Measurements from ENCODE around the gene PUM2. TPM values are rescaled to one million over a fixed set of nuclear protein-coding genes. Genes with fewer than 3 reads are reported as not detected.
A peak's percentile ranks its signal among the peaks of the same experiment; 100 is the strongest.

Gene PUM2
- total RNA-seq, 1 experiment from 2014 or later = 105 TPM

- H3K79me2 ChIP-seq (ENCODE audit: insufficient read depth, low read length) = peaks cover 34% of the 10 kb centered on the region
- peak; percentile 20; the same call in 1 of the 2 replicates for ATAC-seq
- intact Hi-C loops (cut with micrococcal nuclease) = no loop called here
- POLR2A ChIA-PET = no interaction called here
- no peak overlapping the region; the same call in 1 of the 2 replicates for H3K27ac ChIP-seq (ENCODE audit: low read depth, low read length)
- no peak overlapping the region for H2AFZ ChIP-seq (ENCODE audit: low read depth, low read length, poor library complexity, severe bottlenecking)
- no peak overlapping the region for H3K9ac ChIP-seq (ENCODE audit: low read length)
- RAD21 ChIA-PET (ENCODE audit: low non-redundant PET in 1 of 2, low total read pairs in 2 of 2, uncharacterized antibody in 2 of 2, unreplicated experiment in 2 of 2) = no interaction called here
- H3K9me2 ChIP-seq (ENCODE audit: insufficient read depth) = no peaks in the 10 kb centered on the region
- no peaks in the 10 kb centered on the region for H3K27me3 ChIP-seq (ENCODE audit: insufficient read depth, low read length)
- H3K4me2 ChIP-seq (ENCODE audit: low read length) = no peak overlapping the region
- peaks cover 8 to 36% of the 10 kb centered on the region in 2 experiments for H3K4me1 ChIP-seq (ENCODE audit: control insufficient read depth in 1 of 2, insufficient read depth in 2 of 2, low read length in 2 of 2)
- no peak overlapping the region for H3K4me3 ChIP-seq (replicated peaks in 1 of 2; ENCODE audit: low read depth in 1 of 2, low read length in 2 of 2)
- CTCF ChIA-PET = no interaction called here
- H4K20me1 ChIP-seq (ENCODE audit: insufficient read depth) = no peaks in the 10 kb centered on the region
- DNase-seq (ENCODE audit: low read depth, low spot score) = no peak
- no peaks in the 10 kb centered on the region for H3K36me3 ChIP-seq (ENCODE audit: control insufficient read depth in 1 of 2, insufficient read depth in 2 of 2, low read length in 2 of 2)
- H3K9me3 ChIP-seq (ENCODE audit: control insufficient read depth in 1 of 2, insufficient read depth in 1 of 2, low read depth in 1 of 2, low read length in 2 of 2) = no peaks in the 10 kb centered on the region
- no TSS peak for BruUV-seq (replicated peaks)
- TF ChIP-seq RAD21 (IDR thresholded peaks at IDR 0.05; ENCODE audit: low read depth) (no peak), YY1 (IDR thresholded peaks at IDR 0.05; ENCODE audit: extremely low read depth, insufficient replicate concordance, low read depth, low read length) (no peak), CBX3 (IDR thresholded peaks at IDR 0.05; ENCODE audit: low read depth) (no peak), EGR1 (IDR thresholded peaks at IDR 0.05; ENCODE audit: low read depth) (no peak), ATF3 (IDR thresholded peaks at IDR 0.05) (no peak), JUND (IDR thresholded peaks at IDR 0.05) (no peak), ZFX (IDR thresholded peaks at IDR 0.05) (no peak), POLR2A (IDR thresholded peaks at IDR 0.05; ENCODE audit: borderline replicate concordance, extremely low read depth, insufficient read depth, insufficient read length) (no peak), SIN3A (IDR thresholded peaks at IDR 0.05; ENCODE audit: low read depth) (no peak), ZNF274 (IDR thresholded peaks at IDR 0.05; ENCODE audit: low read depth, low read length) (no peak), ZBTB33 (IDR thresholded peaks at IDR 0.05; ENCODE audit: extremely low read depth, insufficient replicate concordance, low read length) (no peak), ELF1 (IDR thresholded peaks at IDR 0.05; ENCODE audit: borderline replicate concordance, low read depth) (no peak), CEBPB (IDR thresholded peaks at IDR 0.05; ENCODE audit: low read depth) (no peak), REST (IDR thresholded peaks at IDR 0.05; ENCODE audit: low read depth) (no peak), POLR2AphosphoS5 (IDR thresholded peaks at IDR 0.05; ENCODE audit: low read depth, low read length) (no peak), SRF (IDR thresholded peaks at IDR 0.05; ENCODE audit: low read depth) (no peak), FOSL1 (IDR thresholded peaks at IDR 0.05; ENCODE audit: low read depth) (no peak), SP1 (IDR thresholded peaks at IDR 0.05; ENCODE audit: low read depth) (no peak), EZH2 (IDR thresholded peaks at IDR 0.05) (no peak), CTCF (IDR thresholded peaks at IDR 0.05 in 2 of 3, conservative IDR thresholded peaks at IDR 0.05 in 1 of 3; ENCODE audit: borderline replicate concordance in 1 of 3, insufficient read depth in 1 of 3, low read depth in 2 of 3, low read length in 2 of 3) (no peak)
These were observed 133.3 kb downstream of the PUM2 start for GRCh38 chr2:20217041-20217970.

Measured in HCT116 (cell line).